GM12872 (cell line): Measurements from ENCODE around the gene RIN3.
A peak's percentile ranks its signal among the peaks of the same experiment; 100 is the strongest.

ENCODE experiments used
- CTCF ChIP-seq: IDR thresholded peaks from 3 replicates; pipeline ENCODE4 v1.5.1; 2011; ENCODE audit warnings: low read depth, mild to moderate bottlenecking, low read length, moderate library complexity; ENCODE audit not compliant: insufficient read depth

The RIN3 gene

GRCh38 chr14:92714739-92715307, 201.2 kb downstream of the RIN3 start:
- TF ChIP-seq CTCF: peak; percentile 76

GRCh38 chr14:92716131-92716530, 202.6 kb downstream of the RIN3 start:
- TF ChIP-seq CTCF: no peak

- no peak for TF ChIP-seq CTCF
These were observed 204.0 kb downstream of the RIN3 start for GRCh38 chr14:92717571-92718042.

GRCh38 chr14:92718664-92719063, 205.1 kb downstream of the RIN3 start:
- no peak for TF ChIP-seq CTCF

- no peak for TF ChIP-seq CTCF
These were observed 205.8 kb downstream of the RIN3 start for GRCh38 chr14:92719421-92719820.

- no peak for TF ChIP-seq CTCF
These were observed 206.3 kb downstream of the RIN3 start for GRCh38 chr14:92719890-92720323.

GRCh38 chr14:92724516-92725340, 211.1 kb downstream of the RIN3 start:
- no peak for TF ChIP-seq CTCF
